Measurements from ENCODE around the gene POU5F1. TPM values are rescaled to one million over a fixed set of nuclear protein-coding genes. Genes with fewer than 3 reads are reported as not detected.
A peak's percentile ranks its signal among the peaks of the same experiment; 100 is the strongest.
"Not testable (repeated sequence)": the region's sequence is repeated elsewhere in the genome, so short reads cannot be mapped to it uniquely, and the experiment has no call there.

The POU5F1 gene
- 9.7 TPM for total RNA-seq

DNA sequence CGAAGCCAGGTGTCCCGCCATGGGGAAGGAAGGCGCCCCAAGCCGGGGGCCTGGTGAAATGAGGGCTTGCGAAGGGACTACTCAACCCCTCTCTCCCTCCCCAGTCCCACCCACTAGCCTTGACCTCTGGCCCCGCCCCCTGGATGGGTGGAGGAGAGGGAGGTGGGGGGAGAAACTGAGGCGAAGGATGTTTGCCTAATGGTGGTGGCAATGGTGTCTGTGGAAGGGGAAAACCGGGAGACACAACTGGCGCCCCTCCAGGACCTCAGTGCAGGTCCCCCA, at the start of gene POU5F1:
Gene POU5F1, minus strand, starts transcription at position 83 of the 282 bp plus-strand sequence. Its CDS starts 62 bp downstream, at position 21.
- DNase-seq (ENCODE audit: low spot score) = no peak

- no peak for DNase-seq (ENCODE audit: low spot score)
Observed at GRCh38 chr6:31216208-31216898, 45.9 kb upstream of the POU5F1 start.

DNA sequence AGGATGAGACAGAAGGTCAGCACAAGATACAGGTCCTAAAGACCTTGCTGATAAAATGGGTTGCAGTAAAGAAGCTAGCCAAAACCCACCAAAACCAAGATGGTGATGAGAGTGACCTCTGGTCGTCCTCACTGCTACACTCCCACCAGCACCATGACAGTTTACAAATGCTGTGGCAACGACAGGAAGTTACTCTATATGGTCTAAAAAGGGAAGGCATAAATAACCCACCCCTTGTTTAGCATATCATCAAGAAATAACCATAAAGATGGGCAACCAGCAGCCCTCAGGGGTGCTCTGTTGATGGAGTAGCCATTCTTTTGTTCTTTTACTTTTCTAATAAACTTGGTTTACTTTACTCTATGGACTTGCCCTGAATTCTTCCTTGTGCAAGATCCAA, 44.7 kb upstream of the POU5F1 start:
- DNase-seq (ENCODE audit: low spot score) = not testable (repeated sequence)

- DNase-seq (ENCODE audit: low spot score) = no peak
Observed at GRCh38 chr6:31214516-31214915, 44.0 kb upstream of the POU5F1 start.

GRCh38 chr6:31210741-31211532, 40.5 kb upstream of the POU5F1 start:
- DNase-seq (ENCODE audit: low spot score) = no peak

- no peak for DNase-seq (ENCODE audit: low spot score)
Observed at GRCh38 chr6:31210123-31210522, 39.6 kb upstream of the POU5F1 start.

DNA sequence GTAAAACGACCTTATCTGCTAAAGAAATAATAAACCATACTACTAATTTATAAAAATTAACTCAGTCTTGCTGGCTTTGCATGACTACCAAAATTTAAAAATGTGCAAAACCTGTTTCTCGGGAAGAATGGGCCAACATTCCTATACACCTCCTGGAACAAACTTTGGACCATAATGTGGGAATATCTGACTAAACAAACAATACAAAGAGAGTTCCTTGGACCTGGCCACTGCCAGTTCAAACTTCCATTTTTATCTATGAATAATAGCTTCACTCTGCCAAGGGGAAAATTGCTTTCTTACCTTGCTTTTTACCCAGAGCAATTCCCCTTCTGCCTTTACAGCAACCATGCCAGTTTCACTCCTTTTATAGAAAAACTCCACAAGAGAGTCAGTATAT, 38.7 kb upstream of the POU5F1 start:
- no peak for DNase-seq (ENCODE audit: low spot score)

DNA sequence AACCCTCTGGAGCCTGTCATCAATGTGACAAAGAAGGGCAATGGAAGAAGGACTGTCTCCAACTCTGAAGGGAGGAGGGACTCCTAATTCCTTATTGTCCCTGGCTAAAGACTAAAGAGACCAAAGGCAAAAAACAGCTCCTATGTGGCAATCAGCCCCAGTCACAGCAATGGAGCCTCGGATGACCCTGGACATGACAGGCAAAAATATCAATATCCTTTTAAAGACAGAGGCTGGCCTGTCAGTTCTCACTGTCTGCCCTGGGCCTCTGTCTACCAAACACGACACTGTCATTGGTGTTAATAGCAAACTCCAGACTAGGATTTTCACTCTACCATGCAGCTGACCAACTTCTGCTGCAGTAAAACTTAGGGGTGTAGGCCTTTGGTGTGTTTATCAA, 38.0 kb upstream of the POU5F1 start:
- DNase-seq (ENCODE audit: low spot score) = no peak

DNA sequence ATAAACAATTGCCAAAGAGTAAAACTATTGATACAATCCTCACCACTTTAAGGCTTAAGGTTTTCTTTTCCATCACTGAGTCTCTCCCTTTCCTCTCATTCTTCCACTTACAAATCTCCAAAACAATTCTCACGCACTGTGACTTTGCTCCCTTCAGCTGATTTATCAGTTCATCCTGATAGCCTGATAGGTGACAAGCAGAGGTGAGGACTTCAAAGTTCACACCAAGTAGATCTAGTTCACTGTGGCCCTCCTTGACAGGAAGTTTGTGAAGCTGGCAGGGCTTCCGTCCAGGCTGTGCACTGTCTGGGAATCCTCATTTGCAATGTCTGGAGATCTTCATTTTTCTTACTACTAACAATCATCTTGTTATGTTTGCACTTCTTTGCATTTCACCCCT, 35.2 kb upstream of the POU5F1 start:
- DNase-seq (ENCODE audit: low spot score) = no peak

GRCh38 chr6:31204751-31205145, 34.3 kb upstream of the POU5F1 start:
- DNase-seq (ENCODE audit: low spot score) = no peak

- peak; percentile 45 for DNase-seq (ENCODE audit: low spot score)
Observed at GRCh38 chr6:31203345-31203979, 33.0 kb upstream of the POU5F1 start.

DNA sequence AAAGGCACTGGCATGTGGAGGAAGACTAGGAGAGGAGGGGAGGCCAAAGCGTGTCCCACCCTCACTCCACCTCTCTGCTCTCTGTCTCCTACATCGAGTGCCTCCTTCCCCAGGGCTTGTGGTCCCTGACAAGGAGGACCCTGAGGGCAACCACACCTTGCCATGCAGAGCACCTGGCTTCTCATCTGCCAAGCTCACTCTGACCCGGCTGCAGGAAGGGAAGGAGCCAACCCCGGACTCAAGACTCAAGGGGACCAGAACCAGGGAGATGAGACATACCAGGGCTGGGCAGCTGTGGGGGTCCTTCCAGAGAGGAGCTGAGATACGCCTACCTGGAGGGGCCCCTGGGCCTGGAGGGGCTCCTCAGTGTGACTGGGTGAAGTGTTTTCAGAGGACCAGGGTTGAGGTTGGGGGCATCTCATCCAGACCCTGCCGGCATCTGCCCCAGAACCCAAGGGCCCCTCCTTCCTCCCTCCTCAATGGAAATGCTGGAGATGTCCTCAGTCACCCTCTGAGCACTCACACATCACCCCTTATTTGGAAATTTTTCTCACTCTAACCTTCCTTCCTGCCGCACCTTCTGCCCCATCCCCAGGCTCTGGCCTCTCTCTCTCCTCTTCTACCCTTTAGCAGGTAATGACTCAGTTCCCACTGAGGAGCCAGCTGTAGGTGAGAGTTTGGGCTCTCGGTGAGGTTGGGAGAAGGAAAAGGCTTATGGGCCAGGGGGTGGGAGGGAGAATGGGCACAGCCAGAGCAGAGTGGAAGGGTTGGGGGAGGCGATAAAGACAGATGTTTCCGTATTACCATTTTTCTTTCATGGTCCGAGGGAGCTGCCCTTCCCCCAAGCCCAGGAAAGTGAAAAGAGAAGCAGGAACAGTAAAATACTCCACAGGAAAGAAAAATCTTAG, 32.0 kb upstream of the POU5F1 start:
- DNase-seq (ENCODE audit: low spot score) = no peak

GRCh38 chr6:31199105-31199452, 28.6 kb upstream of the POU5F1 start:
- DNase-seq (ENCODE audit: low spot score) = not testable (repeated sequence)

DNA sequence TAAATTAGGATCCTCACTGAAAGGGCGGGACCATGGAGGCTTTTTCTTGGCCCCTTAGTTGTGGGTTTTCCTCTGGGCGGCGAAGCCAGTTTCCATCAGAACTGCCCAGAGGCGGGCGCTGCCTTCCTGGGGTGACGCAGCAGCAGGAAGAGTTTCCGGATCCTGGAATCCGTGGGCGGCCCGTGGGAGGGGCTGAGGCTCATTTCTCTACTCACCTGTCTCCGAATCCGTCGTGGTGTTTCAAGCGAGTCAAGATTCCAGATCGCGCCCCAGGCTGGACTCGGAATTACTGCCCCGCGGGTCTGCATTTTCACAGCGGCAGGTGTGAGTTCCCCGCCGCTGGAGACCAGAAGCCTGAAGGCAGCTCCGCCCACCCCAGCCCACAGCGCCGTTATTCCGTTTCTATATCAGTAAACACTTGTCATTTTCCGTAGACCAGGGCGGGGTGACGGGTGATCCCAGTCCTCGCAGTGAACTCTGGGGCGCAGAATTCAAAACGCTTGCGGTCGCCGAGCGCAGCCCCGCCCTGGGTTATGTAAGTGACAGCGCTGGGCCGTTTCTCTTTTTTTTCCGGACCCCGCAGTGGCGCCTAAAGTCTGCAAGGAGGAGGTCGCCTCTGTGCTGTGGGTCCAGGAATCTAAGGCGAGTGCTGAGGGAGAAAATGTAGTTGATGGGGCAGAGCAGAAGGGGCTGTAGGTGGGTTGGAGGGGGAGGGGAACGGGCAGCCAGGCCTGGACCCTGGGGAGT, 27.2 kb upstream of the POU5F1 start:
- peak; percentile 94 for DNase-seq (ENCODE audit: low spot score)

DNA sequence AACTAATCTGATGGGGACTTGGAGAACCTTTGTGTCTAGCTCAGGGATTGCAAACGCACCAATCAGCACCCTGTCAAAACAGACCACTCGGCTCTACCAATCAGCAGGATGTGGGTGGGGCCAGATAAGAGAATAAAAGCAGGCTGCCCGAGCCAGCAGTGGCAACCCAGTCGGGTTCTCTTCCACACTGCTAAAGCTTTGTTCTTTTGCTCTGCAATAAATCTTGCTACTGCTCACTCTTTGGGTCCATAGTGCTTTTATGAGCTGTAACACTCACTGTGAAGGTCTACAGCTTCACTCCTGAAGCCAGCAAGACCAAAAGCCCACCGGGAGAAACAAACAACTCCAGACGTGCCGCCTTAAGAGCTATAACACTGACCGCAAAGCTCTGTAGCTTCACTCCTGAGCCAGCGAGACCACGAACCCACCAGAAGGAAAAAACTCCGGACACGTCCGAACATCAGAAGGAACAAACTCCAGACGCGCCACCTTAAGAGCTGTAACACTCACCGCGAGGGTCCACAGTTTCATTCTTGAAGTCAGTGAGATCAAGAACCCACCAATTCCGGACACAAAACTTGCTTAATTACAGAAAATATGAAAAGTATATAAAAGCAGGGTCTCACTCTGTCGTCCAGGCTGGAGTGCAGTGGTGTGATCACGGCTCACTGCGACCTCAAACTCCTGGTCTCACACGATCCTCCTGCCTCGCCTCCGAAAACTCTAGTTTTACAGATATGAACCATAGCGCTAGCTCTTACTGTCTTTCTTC, 26.0 kb upstream of the POU5F1 start:
- not testable (repeated sequence) for DNase-seq (ENCODE audit: low spot score)

DNA sequence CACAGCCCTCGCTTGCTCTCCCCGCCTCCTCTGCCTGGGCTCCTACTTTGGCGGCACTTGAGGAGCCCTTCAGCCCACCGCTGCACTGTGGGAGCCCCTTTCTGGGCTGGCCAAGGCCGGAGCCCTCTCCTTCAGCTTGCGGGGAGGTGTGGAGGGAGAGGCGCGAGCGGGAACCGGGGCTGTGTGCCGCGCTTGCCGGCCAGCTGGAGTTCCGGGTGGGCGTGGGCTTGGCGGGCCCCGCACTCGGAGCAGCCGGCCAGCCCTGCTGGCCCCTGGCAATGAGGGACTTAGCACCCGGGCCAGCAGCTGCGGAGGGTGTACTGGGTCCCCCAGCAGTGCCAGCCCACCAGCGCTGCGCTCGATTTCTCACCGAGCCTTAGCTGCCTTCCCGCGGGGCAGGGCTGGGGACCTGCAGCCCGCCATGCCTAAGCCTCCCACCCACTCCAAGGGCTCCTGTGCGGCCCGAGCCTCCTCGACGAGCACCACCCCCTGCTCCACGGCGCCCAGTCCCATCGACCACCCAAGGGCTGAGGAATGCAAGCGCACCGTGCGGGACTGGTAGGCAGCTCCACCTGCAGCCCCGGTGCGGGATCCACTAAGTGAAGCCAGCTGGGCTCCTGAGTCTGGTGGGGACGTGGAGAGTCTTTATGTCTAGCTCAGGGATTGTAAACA, 25.0 kb upstream of the POU5F1 start:
- not testable (repeated sequence) for DNase-seq (ENCODE audit: low spot score)

GRCh38 chr6:31194061-31194834, 23.8 kb upstream of the POU5F1 start:
- DNase-seq (ENCODE audit: low spot score) = no peak

GRCh38 chr6:31193206-31193605, 22.7 kb upstream of the POU5F1 start:
- no peak for DNase-seq (ENCODE audit: low spot score)

DNA sequence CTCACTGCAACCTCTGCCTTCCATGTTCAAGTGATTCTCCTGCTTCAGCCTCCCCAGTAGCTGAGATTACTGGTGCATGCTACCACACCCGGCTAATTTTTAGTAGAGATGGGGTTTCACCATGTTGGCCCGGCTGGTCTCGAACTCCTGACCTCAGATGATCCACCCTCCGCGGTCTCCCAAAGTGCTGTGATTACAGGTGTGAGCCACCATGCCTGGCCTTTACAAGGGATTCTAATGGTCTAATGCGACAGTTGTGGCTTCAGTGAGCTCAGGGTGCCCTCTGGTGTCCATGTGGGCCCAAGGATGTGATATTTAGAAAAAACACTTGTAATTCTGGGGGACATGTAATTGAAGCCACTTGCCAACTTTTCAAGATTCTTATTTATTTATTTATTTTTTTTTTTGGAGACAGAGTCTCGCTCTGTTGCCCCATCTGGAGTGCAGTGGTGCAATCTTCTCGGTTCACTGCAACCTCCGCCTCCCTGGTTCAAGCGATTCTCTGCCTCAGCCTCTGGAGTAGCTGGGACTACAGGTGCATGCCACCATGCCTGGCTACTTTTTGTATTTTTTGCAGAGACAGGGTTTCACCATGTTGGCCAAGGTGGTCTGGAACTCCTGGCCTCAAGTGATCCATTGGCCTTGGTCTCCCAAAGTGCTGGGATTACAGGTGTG, 22.1 kb upstream of the POU5F1 start:
- DNase-seq (ENCODE audit: low spot score) = peak; percentile 75

Data from mucosa of gallbladder (tissue), 1 donor.